Adrenal gland (tissue), 12 donors: Measurements from ENCODE around the gene CR2. TPM values are rescaled to one million over a fixed set of nuclear protein-coding genes. Genes with fewer than 3 reads are reported as not detected.

Experiments used
- DNase-seq, 7 donors: peaks; one replicate each; pipeline ENCODE4 v3.0.0-alpha.2; 2019 to 2020
- H3K27ac ChIP-seq, 5 donors: fragments of 200-600 bp; sonication (generic) in 4 of 5; 1 replicate in 3 of 5; 2 replicates in 2 of 5; pipeline versions ENCODE4 v1.5.1 to v1.8.0; 2016 to 2020; ENCODE audit warnings: mild to moderate bottlenecking in 1 of 5
- H3K27me3 ChIP-seq: fragments of 200-600 bp; 2 replicates; pipeline ENCODE4 v1.8.0; 2021
- H3K36me3 ChIP-seq, 2 donors: fragments of 200-600 bp; replicated peaks in 1 of 2; 1 replicate in 1 of 2; 2 replicates in 1 of 2; pipeline versions ENCODE4 v1.5.1 to v1.8.0; 2018 to 2022
- H3K4me1 ChIP-seq, 2 donors: fragments of 200-600 bp; replicated peaks in 1 of 2; 1 replicate in 1 of 2; 2 replicates in 1 of 2; pipeline versions ENCODE4 v1.5.1 to v1.8.0; 2018 to 2021
- H3K4me3 ChIP-seq, 4 donors: fragments of 200-600 bp; sonication (generic) in 3 of 4; one replicate each; pipeline ENCODE4 v1.5.1; 2016 to 2018
- H3K9me3 ChIP-seq, 3 donors: fragments of 200-600 bp; sonication (generic) in 1 of 3; replicated peaks in 1 of 3; 1 replicate in 2 of 3; 2 replicates in 1 of 3; pipeline versions ENCODE4 v1.5.1 to v1.8.0; 2016 to 2021
- POLR2A ChIP-seq, 2 donors: fragments of 450-650 bp; IDR thresholded peaks; one replicate each; pipeline ENCODE4 v1.6.1; 2017; ENCODE audit warnings: antibody characterized with exemption in 2 of 2, mild to moderate bottlenecking in 2 of 2, moderate library complexity in 1 of 2
- WGBS, 4 donors: extraction: QIAGEN DNeasy Blood & Tissue Kit in 2 of 4; methylation state at CpG; one replicate each; pipeline versions ENCODE4 v1.1.5 to v1.1.7; 2013 to 2017; 5-methylcytosine and 5-hydroxymethylcytosine counted together
- intact Hi-C, 2 donors: fragments of 100-400 bp; cut with DNase I; formaldehyde crosslinking; loops; one replicate each; pipeline versions ENCODE4 v1.14.1 to v1.15.0; 2022 to 2023
- polyA plus RNA-seq, 3 donors: library from polyadenylated mRNA; stranded (reverse); fragments of 200-250 nt in 2 of 3; fragments of 350-450 nt in 1 of 3; fragmentation: Illumina TruSeq in 1 of 3; extraction: RNeasy Lipid Tissue Mini Kit (QIAGEN cat#74804) in 1 of 3; gene quantifications; one replicate each; pipeline ENCODE4 v1.2.3, GENCODE V29; 2013 to 2014
- total RNA-seq, 9 donors: library from RNA; depleted of rRNA in 4 of 9; stranded (reverse); fragments of >200 nt in 4 of 9; fragments of 120-200 nt in 1 of 9; fragmentation: NEBNext Ultra II Directional in 1 of 9; extraction: Animal tissue kit (Norgen Biotek cat#: 25700) in 1 of 9; gene quantifications; one replicate each; pipeline versions ENCODE4 v1.1.0 to v1.2.4, GENCODE V29; 2013 to 2023
- TF ChIP-seq, protein P1 (sequence below), 6 experiments: fragments of 450-650 bp in 4 of 6; fragments of 200-600 bp in 2 of 6; sonication (generic) in 1 of 6; IDR thresholded peaks; 1 replicate in 5 of 6; 2 replicates in 1 of 6; pipeline versions ENCODE4 v1.5.1 to v1.8.0; 2016 to 2021; ENCODE audit warnings: antibody characterized with exemption in 6 of 6, mild to moderate bottlenecking in 2 of 6, moderate library complexity in 1 of 6
- donor health status: healthy with polysubstance abuse.
- donor health status: Bipolar disorder and iron deficiency.
- donor health status: DM: yes; HTN: yes; CAD: no.
- donor health status: DM: no; HTN: no; CAD: no.
- donor health status: DM: no; HTN: no; CAD: no.
- donor health status: DM: yes; HTN: yes; CAD: no.

Gene CR2
- total and polyA plus RNA-seq, 12 donors: 0.03 to 0.11 (median 0.07) TPM; not detected in 8

DNA sequence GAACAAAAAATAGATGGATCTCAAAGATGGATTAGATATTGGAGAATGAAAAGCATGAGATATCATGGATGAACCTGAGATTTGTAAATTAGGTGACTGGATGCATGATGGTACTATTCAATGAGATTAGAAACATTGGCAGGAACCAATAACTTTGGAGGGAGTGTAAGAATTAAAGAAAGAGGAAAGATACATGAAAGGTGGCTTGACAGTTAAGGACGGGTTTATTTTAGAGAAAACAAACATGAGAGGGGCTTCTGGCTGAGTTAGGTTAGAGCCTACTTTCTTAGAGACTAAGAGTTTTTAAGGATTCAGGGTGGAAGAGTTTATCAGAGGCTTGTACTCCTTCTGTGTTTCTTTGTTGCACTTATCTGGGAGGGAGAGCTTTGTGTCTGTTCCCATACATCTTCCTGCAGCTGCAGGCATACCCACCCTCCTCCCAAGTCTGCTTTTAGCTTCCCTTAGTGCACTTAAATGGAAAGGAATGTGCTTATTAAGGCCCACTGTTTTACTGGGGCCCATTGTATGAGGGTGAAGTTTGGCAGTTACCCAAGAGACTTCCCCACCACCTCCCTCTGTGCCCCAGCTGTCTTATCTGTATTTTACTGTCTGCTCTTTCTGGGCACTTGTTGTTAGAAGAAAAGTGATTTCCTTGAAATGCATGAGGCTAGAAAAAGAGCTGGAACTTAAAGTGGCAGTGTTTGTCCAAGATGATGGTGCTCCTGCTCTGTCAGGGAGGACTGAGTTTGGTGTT lies 26.1 kb upstream of the CR2 start:
- no peaks in the 10 kb centered on the region for H3K36me3 ChIP-seq

DNA sequence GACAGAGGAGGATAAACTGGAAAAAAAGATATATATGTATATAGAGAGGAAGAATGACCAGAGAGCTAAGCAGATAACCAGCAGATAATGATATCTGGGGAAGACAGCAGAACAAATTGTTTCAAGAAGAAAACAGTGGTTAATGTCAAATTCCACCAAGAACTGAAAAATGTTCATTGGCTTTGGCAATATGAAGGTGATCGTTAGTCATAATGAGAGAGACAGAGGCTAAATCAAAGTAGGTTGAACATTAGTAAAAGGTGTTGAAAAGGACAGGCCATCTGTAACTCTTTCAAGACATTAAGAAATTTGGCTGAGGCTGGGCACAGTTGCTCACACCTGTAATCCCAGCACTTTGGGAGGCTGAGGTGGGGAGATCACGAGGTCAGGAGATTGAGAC lies 25.3 kb upstream of the CR2 start:
- Histone ChIP-seq H3K27ac (no peak overlapping the region), H3K4me1 (no peaks in the 10 kb centered on the region), H3K4me3 (no peak overlapping the region), H3K27me3 (no peaks in the 10 kb centered on the region), H3K9me3 (no peaks in the 10 kb centered on the region), H3K36me3 (no peaks in the 10 kb centered on the region)
- DNase-seq: no peak
- 77 to 87% (median 79%) methylated on average over 2 of the region's 2 CpGs for WGBS, 4 donors
- intact Hi-C loops: no loop called here
- no peak for TF ChIP-seq POLR2A (IDR thresholded peaks at IDR 0.05)
- TF ChIP-seq, protein P1, sequence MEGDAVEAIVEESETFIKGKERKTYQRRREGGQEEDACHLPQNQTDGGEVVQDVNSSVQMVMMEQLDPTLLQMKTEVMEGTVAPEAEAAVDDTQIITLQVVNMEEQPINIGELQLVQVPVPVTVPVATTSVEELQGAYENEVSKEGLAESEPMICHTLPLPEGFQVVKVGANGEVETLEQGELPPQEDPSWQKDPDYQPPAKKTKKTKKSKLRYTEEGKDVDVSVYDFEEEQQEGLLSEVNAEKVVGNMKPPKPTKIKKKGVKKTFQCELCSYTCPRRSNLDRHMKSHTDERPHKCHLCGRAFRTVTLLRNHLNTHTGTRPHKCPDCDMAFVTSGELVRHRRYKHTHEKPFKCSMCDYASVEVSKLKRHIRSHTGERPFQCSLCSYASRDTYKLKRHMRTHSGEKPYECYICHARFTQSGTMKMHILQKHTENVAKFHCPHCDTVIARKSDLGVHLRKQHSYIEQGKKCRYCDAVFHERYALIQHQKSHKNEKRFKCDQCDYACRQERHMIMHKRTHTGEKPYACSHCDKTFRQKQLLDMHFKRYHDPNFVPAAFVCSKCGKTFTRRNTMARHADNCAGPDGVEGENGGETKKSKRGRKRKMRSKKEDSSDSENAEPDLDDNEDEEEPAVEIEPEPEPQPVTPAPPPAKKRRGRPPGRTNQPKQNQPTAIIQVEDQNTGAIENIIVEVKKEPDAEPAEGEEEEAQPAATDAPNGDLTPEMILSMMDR (IDR thresholded peaks at IDR 0.05): no peak

More for the DNA sequence above, 26.1 kb upstream of the CR2 start:
- Histone ChIP-seq H3K9me3 (no peaks in the 10 kb centered on the region), H3K27ac (no peak overlapping the region), H3K27me3 (no peaks in the 10 kb centered on the region), H3K4me3 (no peak overlapping the region), H3K4me1 (no peaks in the 10 kb centered on the region)
- intact Hi-C loops: no loop called here
- TF ChIP-seq, protein P1 (IDR thresholded peaks at IDR 0.05): no peak
- no peak for TF ChIP-seq POLR2A (IDR thresholded peaks at IDR 0.05)
- no peak for DNase-seq
- WGBS, 4 donors: 79 to 89% (median 86%) methylated on average over 1 of the region's 1 CpG

DNA sequence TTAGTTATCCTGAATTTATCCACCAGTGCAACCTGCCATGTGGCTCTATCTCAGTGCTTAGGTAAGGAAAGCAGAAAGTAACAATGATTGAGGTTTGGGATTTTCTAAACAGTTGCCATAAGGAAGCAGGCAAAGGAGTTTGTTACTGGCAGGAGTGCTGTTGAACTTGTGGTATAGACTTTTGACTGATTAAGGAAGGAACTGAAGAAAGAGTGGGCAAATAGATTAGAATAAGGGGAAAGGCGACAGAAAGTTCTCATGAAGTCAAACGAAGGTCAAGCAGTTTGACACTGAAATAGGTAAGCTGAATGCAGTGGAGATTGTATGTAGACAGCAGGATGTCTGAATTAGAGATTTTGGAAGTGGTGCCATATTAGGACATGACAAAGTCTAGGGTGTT lies 24.2 kb upstream of the CR2 start:
- no peak overlapping the region for H3K27ac ChIP-seq
- no peaks in the 10 kb centered on the region for H3K27me3 ChIP-seq
- H3K9me3 ChIP-seq: no peaks in the 10 kb centered on the region
- no peak for TF ChIP-seq POLR2A (IDR thresholded peaks at IDR 0.05)
- TF ChIP-seq, protein P1 (IDR thresholded peaks at IDR 0.05): no peak
- WGBS, 4 donors: 34 to 54% (median 47%) methylated on average over 2 of the region's 2 CpGs
- no peak for DNase-seq
- H3K4me1 ChIP-seq: no peaks in the 10 kb centered on the region
- no peak overlapping the region for H3K4me3 ChIP-seq
- intact Hi-C loops: no loop called here
- no peaks in the 10 kb centered on the region for H3K36me3 ChIP-seq

DNA sequence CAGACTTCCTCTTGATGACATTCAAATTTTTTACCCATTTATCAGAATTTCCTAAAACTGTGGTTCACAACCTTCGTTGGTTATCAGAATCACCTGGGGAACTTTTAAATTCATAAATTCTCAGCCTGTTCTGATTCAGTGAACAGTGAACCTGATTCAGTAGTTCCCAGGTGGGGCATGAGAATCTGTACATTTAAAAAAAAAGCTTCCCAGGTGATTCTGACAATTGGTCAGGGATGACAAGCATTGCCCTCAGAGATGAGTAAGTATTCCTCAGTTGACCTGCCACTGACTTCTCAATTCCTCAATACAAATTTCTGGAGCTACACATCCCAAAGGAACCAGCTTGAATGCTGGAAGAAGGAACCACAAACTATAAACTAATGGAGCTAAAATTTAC lies 23.5 kb upstream of the CR2 start:
- 58 to 79% (median 70%) methylated on average over 1 of the region's 1 CpG for WGBS, 4 donors
- intact Hi-C loops: no loop called here
- Histone ChIP-seq H3K9me3 (no peaks in the 10 kb centered on the region), H3K36me3 (no peaks in the 10 kb centered on the region), H3K27me3 (no peaks in the 10 kb centered on the region), H3K4me3 (no peak overlapping the region), H3K27ac (no peak overlapping the region), H3K4me1 (no peaks in the 10 kb centered on the region)
- TF ChIP-seq, protein P1 (IDR thresholded peaks at IDR 0.05): no peak
- no peak for TF ChIP-seq POLR2A (IDR thresholded peaks at IDR 0.05)
- no peak for DNase-seq
